ENCODE results near the gene RPP21. TPM values are rescaled to one million over a fixed set of nuclear protein-coding genes. Genes with fewer than 3 reads are reported as not detected.
"Not testable (repeated sequence)": the region's sequence is repeated elsewhere in the genome, so short reads cannot be mapped to it uniquely, and the experiment has no call there.

RPP21 gene
- total RNA-seq, 1 experiment from 2014 or later: 90.8 TPM

DNA sequence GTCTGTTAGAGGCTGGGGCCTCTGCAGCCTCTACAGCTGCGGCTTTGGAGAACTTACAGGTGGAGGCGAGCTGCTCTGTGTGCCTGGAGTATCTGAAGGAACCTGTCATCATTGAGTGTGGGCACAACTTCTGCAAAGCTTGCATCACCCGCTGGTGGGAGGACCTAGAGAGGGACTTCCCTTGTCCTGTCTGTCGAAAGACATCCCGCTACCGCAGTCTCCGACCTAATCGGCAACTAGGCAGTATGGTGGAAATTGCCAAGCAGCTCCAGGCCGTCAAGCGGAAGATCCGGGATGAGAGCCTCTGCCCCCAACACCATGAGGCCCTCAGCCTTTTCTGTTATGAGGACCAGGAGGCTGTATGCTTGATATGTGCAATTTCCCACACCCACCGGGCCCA is 15.6 kb upstream of the RPP21 start:
- DNase-seq (ENCODE audit: low read depth): no peak

DNA sequence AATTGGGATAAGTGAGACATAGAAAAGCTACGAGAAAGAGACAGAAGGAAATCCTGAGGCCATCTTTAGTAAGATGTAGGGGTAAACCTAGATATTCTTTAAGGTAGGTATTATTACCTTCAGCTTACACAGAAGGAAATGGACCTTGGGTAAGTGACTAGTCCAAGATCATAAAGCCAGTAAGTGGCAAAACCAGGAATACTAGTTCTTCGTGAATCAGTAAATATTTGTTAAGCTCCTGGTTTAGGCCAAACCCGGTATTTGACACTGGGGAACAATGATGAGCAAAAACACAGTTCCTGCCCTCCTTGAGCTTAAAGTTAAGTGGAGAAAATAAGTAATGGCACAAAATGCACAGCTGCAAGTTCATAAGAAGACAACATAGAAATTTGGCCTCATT is 13.0 kb upstream of the RPP21 start:
- no peak for DNase-seq (ENCODE audit: low read depth)

DNA sequence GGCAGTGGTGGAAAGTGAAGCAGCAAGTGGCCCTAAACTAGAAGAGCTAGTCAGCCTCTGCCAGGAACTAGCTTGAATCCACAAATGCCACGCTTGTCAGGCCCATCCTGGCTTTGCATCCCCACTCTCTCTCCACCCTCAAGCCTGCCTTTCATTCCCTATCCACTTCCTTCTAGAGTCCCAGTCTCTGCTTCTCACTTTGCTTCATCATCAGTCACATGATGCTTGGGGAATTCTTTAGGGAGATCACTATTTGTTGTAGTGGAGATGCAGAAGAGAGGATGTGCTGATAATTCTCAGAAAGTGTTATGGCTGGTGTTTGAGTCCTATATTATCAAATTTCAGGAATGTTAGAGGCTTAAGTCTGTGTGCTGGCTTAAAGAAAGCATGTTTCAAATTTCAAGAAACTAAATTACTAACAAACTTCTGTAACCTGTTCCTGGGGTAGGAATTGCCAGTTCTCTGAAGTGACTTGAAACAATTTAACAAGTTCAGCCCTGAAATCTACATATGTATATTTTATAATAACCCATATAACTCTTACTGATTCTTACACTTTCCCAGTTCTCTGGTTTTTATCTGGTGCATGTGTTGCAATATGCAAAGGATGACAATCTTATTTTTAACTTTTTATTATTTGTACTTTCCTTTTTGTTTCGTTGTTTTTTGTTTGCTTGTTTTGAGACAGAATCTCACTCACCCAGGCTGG is 10.7 kb upstream of the RPP21 start:
- DNase-seq (ENCODE audit: low read depth): no peak

DNA sequence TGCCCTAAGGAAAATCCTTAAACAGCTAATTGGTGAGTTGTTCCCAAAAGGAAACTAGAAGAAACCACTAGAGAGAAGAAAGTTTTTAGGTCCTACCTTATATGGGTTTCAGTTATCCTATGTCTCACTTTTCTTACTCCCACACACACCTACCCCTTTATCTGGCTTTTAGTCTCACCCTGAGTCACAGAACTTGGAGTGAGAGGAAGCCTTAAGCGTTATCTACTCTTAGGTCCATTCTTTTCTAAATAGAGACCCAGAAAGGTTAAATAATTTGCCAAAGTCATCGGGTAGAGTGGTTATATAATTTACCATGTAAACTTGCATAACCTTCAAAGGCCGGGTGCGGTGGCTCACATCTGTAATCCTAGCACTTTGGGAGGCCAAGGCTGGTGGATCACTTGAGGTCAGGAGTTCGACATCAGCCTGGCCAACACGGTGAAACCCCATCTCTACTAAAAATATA is 4.3 kb upstream of the RPP21 start:
- DNase-seq (ENCODE audit: low read depth): no peak

DNA sequence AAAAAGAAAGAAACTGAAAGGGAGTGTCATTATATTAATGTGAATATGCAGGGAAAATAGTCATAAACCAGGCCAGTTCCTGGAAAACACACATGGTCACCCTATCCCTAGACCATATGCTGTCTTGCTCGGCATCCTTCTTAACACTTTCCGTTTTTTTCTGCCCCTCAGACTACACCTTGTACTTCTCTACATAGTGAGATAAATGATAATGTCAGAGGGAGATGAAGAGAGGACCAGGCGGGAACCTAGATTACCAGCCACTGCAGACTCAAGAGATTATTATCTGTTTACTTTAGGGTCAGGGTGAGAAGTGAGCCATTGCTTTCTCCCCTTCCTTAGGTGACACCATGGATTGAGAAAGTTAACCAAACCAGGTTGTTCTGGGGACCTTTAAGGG is 3.7 kb upstream of the RPP21 start:
- DNase-seq (ENCODE audit: low read depth): no peak

DNA sequence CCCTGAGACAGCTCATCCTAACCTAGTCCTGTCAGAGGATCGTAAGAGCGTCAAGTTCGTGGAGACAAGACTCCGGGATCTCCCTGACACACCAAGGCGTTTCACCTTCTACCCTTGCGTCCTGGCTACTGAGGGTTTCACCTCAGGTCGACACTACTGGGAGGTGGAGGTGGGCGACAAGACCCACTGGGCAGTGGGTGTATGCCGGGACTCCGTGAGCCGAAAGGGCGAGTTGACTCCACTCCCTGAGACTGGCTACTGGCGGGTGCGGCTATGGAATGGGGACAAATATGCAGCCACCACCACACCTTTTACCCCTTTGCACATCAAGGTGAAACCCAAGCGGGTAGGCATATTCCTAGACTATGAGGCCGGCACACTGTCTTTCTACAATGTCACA is 3.2 kb upstream of the RPP21 start:
- no peak for DNase-seq (ENCODE audit: low read depth)

- no peak for DNase-seq (ENCODE audit: low read depth)
Measured at GRCh38 chr6:30344191-30344867, 627 bp upstream of the RPP21 start.

DNA sequence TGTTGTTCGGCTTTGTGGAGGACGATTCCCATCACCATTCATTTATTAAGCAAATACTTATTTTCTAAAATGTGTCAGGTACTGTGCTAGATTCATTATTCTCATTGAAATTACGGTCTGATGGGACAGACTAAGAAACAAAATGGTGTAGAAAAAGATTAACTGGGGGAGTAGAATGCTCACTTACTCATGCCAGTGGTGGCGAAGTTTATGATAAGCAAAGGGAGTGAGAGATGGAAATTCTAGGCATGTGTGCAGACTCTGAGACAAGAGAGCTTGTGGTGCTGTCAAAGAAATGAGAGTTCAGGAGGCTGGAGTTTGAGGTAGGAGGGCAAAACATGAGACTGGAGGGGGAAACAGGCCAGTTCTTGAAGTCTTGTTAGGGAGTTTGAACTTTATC is 896 bp downstream of the RPP21 start:
- no peak for DNase-seq (ENCODE audit: low read depth)

GRCh38 chr6:30348957-30349356 is 4.0 kb downstream of the RPP21 start:
- DNase-seq (ENCODE audit: low read depth): no peak

DNA sequence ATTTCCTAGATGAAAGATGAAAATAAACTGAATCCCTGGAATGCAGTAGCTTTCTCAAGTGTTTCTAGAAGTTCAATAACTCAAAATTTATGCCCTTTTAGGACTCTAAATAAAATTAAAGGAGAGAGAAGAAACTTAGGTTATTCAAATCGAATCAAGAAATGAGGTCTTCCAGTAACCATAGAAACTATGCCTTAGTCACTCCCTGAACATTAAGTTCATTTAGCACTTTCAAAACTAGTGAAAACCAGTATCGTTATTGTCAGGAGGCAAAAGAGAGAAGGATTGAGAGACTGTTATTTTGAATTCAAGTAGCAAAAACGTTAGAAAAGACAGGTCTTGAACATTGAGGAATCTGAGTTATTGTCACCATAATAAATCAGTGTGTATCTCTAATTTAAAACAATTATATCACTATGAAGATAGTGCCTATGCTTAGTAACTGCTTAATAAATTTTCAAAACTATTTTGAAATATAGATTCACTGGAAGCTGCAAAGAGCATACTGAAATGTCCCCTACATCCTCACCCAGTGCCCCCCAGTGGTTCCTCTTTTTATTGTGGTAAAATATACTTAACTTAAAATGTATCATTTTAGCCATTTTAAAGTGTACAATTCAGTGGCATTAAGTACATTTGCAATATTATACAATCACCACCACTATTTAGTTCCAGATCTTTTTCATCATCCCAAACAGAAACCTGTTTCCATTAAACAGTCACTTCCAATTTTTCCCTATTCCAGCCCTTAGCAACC is 4.6 kb downstream of the RPP21 start:
- DNase-seq (ENCODE audit: low read depth): no peak

DNA sequence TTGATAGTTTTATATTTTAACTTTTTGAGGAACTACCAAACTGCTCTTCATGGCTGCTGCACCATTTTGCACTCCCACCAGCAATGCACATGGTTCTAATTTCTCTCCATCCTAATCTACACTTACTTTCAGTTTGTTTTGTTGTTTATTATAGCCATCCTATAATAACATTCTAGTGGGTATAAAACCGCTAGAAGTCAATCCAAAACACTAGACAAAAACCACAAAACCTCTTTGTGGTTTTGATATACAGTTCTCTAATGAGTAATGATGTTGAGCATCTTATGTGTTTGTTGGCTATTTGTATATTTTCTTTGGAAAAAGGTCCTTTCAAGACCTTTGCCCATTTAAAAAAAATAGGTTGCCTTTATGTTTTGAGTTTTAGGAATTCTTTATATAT is 5.6 kb downstream of the RPP21 start:
- DNase-seq (ENCODE audit: low read depth): no peak

- no peak for DNase-seq (ENCODE audit: low read depth)
Measured at GRCh38 chr6:30352550-30352949, 7.6 kb downstream of the RPP21 start.

- DNase-seq (ENCODE audit: low read depth): no peak
Measured at GRCh38 chr6:30355281-30355680, 10.3 kb downstream of the RPP21 start.

GRCh38 chr6:30356536-30356935 is 11.6 kb downstream of the RPP21 start:
- DNase-seq (ENCODE audit: low read depth): no peak

DNA sequence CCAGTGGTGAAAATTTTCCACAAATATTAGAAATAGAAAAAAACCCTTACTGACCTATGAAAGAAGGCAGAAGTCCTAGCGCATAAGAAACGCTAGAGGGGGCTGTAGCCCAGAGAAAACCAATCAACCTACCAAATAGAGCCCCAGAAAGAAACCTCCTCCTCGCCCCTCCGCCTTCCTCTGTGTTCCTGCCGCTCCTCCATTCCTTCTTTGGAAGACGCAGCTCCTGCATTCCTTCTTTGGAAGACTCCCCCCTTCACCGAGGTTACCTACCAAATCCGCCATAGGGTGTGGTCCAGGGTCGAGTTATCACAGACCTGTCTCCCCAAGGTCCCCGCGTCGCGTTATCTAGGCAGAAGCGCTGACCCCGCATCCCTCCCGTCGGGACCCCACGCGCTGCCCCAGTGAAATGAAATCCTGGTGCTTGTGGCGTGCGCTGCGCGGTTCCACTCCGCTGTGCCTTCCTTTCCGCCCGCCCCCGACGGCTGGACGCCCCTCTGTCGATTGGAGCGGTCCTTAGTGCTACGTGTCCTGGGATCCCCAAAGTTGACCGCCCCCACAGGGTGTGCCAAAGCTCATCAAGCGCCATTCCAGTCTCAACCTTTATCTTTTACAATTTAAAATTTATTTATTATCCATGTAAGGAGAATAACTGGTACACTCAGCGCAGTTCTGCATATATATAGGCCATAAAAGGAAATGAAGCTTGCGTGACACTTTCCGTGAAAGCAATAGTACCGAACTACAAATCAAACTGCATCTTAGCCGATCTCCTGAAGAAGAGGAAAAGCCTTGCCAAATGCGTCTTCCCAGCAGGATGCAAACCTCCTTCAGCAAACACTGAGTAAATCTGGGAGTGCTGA is 13.0 kb downstream of the RPP21 start:
- DNase-seq (ENCODE audit: low read depth): peak; percentile 64

- no peak for DNase-seq (ENCODE audit: low read depth)
Measured at GRCh38 chr6:30359276-30359675, 14.3 kb downstream of the RPP21 start.

GRCh38 chr6:30360139-30360538 is 15.2 kb downstream of the RPP21 start:
- no peak for DNase-seq (ENCODE audit: low read depth)

- no peak for DNase-seq (ENCODE audit: low read depth)
Measured at GRCh38 chr6:30361661-30362060, 16.7 kb downstream of the RPP21 start.

DNA sequence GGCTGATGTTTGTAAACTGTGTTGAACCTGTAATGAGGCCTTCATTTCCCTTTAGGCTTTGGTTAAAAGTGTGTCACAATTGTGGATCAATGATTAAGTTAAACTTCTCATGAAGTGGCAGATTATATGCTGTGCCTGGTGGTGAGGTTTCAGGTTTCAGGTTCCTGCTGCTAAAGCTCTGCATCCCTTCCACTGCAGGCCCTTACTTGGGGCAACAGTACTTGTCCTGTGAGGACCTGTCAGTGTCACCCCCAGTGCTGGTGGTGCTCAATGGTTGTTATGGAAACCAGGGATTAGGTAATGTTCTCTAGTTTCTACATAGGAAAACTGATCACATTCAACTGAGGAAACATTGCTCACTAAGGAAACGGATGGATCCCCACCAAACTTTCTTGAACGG is 18.5 kb downstream of the RPP21 start:
- DNase-seq (ENCODE audit: low read depth): no peak

DNA sequence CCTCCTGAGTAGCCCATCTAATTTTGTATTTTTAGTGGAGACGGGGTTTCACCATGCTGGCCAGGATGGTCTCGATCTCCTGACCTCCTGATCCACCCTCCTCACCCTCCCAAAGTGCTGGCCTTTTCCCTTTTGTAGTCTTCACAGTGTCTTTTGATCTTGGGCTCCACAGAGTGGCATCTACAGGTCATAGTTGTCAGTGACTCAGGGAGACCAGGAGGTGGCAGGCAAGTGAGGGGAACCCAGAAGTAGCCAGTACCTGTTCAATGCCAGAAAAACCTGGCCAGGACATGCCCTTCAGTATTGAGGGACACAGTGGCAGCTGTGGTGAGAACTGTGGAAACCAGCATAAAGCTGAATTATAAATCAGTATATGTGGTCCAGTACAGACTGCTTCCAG is 19.6 kb downstream of the RPP21 start:
- DNase-seq (ENCODE audit: low read depth): no peak

DNA sequence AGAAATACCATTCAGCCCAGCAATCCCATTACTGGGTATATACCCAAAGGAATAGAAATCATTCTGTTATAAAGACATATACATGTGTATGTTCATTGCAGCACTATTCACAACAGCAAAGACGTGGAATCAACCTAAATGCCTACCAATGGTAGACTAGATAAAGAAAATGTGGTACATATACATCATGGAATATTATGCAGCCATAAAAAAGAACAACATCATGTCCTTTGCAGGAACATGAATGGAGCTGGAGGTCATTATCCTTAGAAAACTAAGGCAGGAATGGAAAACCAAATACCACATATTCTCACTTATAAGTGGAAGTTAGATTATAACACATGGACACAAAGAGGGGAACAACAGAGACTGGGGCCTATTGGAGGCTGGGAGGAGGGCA is 24.3 kb downstream of the RPP21 start:
- DNase-seq (ENCODE audit: low read depth): not testable (repeated sequence)

All from RPMI7951 (cell line).